ENCODE data around the gene NUP205. TPM values are rescaled to one million over a fixed set of nuclear protein-coding genes. Genes with fewer than 3 reads are reported as not detected.

The NUP205 gene
- 101 and 107 TPM in 2 replicates for polyA plus RNA-seq (2014; cell fraction: cytosol; rRNA removed)
- polyA plus RNA-seq (2014; cell fraction: nucleus; rRNA removed) = 98.8 and 136 TPM in 2 replicates

DNA sequence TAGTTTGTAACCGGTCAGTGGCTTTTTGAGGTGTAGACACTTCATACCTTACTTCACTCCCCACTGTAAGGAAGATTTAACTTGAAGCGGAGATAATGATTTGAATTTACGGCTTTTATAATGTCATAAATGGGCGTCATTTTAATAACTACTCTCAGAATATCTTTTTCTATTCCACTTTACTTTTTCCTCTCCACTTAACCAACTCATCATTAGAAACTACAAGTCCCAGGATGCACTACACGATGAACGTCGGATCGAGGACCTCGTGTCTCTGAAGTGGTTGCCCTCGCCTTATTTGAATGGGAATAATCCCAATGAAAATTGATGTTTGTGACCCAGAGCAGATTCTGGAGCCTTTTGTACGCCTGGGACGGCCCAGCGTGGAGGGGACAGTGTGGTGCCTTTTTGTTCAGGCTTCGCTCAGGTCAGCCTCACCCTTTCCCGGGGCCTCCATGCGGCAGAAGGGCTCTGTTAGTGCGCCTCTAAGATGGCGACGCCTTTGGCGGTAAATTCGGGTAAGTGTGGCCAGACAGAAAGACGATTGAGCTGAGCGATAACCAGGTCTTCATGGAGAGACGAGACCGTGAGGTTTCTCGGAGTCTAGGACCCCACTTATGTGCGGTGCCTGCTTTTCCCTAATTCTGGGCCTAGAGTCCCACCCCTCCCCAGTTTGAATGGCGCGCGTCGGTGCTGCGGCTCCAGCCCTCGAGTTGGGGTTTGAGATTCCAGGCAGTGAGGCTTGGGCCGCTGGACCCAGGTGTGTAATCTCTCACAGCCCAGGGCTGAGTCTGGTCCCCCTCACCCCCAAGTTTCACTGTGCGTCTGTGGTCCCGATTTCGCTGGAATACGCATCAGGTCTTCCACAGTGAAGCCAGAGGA, at the start of gene NUP205:
TSS of gene NUP205 (plus strand) at position 463 of the 882 bp plus-strand sequence. CDS start at position 491, 28 bp downstream.
- DNase-seq (ENCODE audit: low spot score) = peak; percentile 90

- DNase-seq (ENCODE audit: low spot score) = peak; percentile 49
Measured at GRCh38 chr7:135508883-135509588, 48.7 kb upstream of the NUP205 start.

GRCh38 chr7:135509589-135509838, 48.2 kb upstream of the NUP205 start:
- DNase-seq (ENCODE audit: low spot score) = no peak

DNA sequence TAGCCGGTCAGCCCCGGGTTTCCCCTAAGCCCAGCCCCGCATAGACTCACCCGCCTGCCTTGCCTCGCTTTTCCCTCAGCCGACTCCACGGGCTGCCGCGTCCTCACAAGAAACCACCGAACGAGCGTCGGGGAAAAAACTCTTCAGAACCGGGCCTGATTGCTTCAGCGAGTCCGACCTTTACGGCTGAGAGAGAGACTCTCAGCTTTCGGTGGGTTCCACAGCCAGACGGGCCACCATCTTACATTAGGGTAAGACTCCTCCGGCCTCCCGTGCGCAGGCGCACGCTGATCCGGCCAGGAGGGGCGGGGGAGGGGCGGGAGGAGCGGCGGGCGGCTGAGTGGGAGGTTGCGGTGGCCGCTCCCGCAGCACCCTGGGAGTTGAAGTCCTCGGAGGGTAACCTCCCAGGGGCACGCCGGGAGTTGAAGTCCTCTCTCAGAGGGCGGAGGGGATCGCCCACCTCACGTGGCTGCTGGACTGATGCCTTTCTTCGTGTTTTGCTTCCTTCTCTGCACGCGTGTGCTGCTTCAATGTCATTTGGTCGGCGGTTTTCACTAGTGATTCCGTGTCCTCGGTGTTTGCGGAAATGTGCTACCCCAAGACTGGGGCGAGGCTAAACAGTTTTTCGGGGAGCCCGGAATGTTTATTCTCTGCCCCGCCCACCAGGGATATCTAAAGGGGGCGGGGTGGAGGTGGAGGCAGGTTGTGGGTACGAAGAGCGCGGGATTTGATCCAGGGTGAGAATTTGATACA, 47.7 kb upstream of the NUP205 start, which contains the start of gene CNOT4:
TSS of gene CNOT4 (minus strand) at position 264 of the 753 bp plus-strand sequence. CDS start 71,771 bp downstream, outside the sequence.
- peak; percentile 98 for DNase-seq (ENCODE audit: low spot score)

DNA sequence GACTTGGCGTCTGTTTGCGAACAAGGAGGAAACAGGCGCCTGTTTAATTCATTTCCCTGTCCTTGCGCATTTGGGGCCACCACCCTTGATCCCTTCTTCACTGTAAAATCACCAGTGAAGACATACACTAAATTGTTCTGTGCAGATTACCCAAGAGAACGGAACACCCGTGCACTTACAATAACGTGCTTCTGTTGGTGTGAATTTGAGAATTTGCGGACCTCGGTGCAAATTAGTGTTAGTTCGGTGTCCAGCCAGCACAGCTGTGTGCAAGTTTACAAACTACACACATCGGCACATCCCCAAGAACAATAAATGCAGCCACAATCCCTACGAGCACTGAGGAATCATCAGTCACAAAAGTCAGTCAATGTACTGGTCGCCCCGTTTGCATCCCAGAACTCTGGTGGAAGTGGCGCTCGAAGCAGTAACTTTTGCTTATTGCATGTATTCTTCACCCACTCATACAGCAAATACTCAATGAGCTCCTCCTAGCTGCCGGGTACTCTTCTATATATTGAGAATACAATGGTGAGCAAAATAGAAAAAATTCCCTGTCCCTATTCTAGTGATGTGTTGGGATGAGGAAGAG, 47.0 kb upstream of the NUP205 start:
- DNase-seq (ENCODE audit: low spot score) = no peak

- DNase-seq (ENCODE audit: low spot score) = peak; percentile 73
Measured at GRCh38 chr7:135512135-135512887, 45.4 kb upstream of the NUP205 start.

DNA sequence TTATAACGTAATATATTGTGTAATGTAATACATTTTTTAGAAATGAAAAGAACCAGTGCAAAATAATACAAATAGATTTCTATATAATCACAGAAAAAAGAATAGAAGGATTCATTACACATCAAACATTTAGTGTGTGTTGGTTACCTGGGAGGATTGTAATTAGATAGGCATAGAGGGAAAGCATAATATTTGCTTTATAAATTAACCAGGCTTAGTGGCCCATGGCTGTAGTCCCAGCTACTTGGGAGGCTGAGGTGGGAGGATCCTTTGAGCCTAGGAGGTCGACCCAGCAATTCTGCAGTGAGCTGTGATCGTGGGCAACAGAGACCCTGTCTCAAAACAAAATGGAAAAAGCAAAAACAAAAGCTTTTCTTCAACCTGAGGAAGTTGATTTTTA, 42.9 kb upstream of the NUP205 start:
- no peak for DNase-seq (ENCODE audit: low spot score)

- no peak for DNase-seq (ENCODE audit: low spot score)
Measured at GRCh38 chr7:135517060-135517459, 40.7 kb upstream of the NUP205 start.

GRCh38 chr7:135518748-135519147, 39.0 kb upstream of the NUP205 start:
- no peak for DNase-seq (ENCODE audit: low spot score)

DNA sequence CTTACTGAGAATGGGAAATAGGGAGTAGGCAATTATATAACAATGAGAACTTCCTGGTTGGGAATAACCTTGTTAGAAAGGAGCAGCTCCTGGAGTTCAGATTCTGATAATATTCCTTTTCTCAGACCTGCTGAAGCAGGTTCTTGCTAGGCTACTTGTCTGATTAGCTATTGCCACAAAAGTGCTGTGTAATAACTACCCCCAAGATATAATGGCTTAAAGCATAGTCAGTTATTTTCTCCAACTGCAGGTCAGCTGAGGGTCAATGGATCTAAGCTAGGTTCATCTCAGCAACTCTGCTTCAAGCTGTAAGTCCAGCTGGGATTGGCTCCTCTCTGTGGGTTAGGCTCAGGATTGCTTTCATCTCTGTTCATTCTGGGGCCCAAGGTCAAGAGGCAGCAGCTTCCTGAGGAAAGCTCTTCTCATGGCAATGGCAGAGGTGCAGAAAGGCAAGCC, 38.5 kb upstream of the NUP205 start:
- DNase-seq (ENCODE audit: low spot score) = no peak

DNA sequence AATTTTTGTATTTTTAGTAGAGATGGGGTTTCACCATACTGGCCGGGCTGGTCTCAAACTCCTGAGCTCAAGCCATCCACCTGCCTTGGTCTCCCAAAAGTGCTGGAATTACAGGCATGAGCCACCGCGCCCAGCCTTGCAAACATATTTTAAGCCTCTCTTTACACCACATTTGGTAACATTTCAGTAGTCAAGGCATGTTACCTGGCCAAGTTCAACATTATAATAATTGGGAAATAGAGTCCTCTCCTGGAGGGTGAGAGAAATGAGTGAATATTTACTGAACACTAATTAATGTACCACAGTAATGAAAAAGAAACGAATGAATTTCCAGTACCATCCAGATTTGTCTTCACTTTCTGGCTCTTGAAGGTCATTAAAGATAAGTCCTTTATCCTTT, 37.8 kb upstream of the NUP205 start:
- DNase-seq (ENCODE audit: low spot score) = no peak

GRCh38 chr7:135522509-135522908, 35.2 kb upstream of the NUP205 start:
- no peak for DNase-seq (ENCODE audit: low spot score)

DNA sequence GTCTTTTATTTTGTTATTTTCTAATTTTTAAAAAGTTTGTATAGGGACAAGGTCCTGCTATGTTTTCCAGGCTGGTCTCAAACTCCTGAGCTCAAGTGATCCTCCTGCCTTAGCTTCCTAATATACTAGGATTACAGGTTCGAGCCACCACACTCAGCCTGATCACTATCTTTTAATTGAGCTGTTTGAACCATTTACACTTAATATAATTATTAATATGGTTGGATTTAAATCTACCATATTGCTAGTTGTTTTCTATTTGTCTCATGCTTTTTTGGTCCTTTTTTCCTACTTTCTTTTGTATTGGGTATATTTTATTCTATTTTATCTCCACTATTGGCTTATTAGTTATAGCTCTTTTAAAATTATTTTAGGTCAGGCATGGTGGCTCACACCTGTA, 34.6 kb upstream of the NUP205 start:
- DNase-seq (ENCODE audit: low spot score) = no peak

DNA sequence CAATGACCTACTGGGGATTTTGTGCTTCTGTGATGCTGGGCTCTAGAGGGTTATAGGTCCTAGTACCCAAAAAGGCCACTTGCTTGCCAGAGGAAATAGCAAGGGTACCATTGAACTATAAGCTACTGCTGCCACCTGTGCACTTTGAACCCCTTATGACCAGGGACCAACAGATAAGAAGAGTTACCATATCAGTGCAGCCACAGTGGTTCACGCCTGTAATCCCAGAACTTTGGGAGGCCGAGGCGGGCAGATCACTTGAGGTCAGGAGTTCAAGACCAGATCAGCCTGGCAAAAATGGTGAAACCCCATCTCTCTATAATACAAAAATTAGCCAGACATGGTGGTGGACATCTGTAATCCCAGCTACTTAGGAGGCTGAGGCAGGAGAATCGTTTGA, 32.3 kb upstream of the NUP205 start:
- DNase-seq (ENCODE audit: low spot score) = no peak

- DNase-seq (ENCODE audit: low spot score) = no peak
Measured at GRCh38 chr7:135527025-135527424, 30.7 kb upstream of the NUP205 start.

GRCh38 chr7:135536150-135536549, 21.6 kb upstream of the NUP205 start:
- DNase-seq (ENCODE audit: low spot score) = no peak

GRCh38 chr7:135537453-135537852, 20.3 kb upstream of the NUP205 start:
- no peak for DNase-seq (ENCODE audit: low spot score)

DNA sequence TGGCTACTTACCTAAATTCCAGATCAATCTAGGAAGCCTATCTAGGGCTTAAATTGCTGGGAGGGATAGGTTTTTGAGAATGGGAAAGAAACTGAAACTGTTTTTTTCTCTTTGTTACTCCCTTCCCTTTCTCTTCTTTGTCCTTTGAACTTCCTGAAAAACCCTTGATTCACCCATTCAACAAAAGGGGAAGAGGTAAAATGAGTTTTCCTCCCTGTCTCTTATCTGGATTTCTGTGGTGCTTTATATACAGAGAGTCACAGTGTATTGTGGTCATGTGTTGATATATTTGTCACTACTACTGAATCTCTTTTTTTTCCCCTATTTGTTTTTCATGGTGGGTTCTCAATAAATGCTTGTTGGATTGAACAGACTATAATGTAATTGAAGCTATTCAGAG, 19.8 kb upstream of the NUP205 start:
- no peak for DNase-seq (ENCODE audit: low spot score)

DNA sequence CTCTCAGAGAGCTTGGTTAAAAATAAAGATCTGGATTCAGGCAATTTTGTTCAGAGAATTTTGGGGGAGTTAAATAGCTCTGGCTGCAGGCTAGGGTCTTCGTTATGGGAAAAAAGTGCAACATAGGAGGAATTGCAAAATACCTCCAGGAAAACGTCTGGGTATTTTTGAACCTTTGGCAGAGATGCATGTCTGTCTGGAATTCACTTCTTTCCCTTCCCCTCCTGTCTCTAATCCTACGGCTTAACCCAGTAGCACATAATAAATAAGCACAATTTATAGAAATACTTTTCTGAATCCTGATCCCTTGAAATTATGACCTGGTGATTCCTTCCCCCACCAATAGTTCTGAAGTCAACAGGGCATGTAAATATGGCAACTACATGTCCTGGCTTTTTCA, 19.3 kb upstream of the NUP205 start:
- no peak for DNase-seq (ENCODE audit: low spot score)

- DNase-seq (ENCODE audit: low spot score) = no peak
Measured at GRCh38 chr7:135539629-135540028, 18.1 kb upstream of the NUP205 start.

- DNase-seq (ENCODE audit: low spot score) = no peak
Measured at GRCh38 chr7:135541029-135541428, 16.7 kb upstream of the NUP205 start.
